Esophagus squamous epithelium (tissue), 5 donors: ENCODE measurements around the gene RBM4B. TPM values are rescaled to one million over a fixed set of nuclear protein-coding genes. Genes with fewer than 3 reads are reported as not detected.

Source experiments
- DNase-seq: peaks from one replicate; lab custom pipeline; 2025; lab: John Stamatoyannopoulos, UW
- H3K27ac ChIP-seq, 4 donors: fragments of 200-600 bp; sonication (generic); one replicate each; pipeline ENCODE4 v1.5.1; 2016 to 2019; ENCODE audit warnings: mild to moderate bottlenecking in 1 of 4
- H3K27me3 ChIP-seq, 4 donors: fragments of 200-600 bp; sonication (generic); 1 replicate in 3 of 4; 2 replicates in 1 of 4; pipeline versions ENCODE4 v1.5.1 to v1.6.0; 2017 to 2021; ENCODE audit warnings: antibody characterized with exemption in 1 of 4
- H3K36me3 ChIP-seq, 3 donors: fragments of 200-600 bp; sonication (generic); one replicate each; pipeline ENCODE4 v1.5.1; 2016 to 2019
- H3K4me1 ChIP-seq, 3 donors: fragments of 200-600 bp; sonication (generic); one replicate each; pipeline ENCODE4 v1.5.1; 2017 to 2019
- H3K4me3 ChIP-seq, 4 donors: fragments of 200-600 bp; sonication (generic); 1 replicate in 3 of 4; 2 replicates in 1 of 4; pipeline ENCODE4 v1.5.1; 2016 to 2019; ENCODE audit warnings: mild to moderate bottlenecking in 2 of 4, moderate library complexity in 1 of 4
- H3K9me3 ChIP-seq, 3 donors: fragments of 200-600 bp; sonication (generic); one replicate each; pipeline ENCODE4 v1.5.1; 2016 to 2019
- POLR2A ChIP-seq, 4 donors: fragments of 450-650 bp; IDR thresholded peaks; one replicate each; pipeline ENCODE4 v1.6.1; 2017; ENCODE audit warnings: antibody characterized with exemption in 4 of 4, mild to moderate bottlenecking in 4 of 4, moderate library complexity in 3 of 4
- WGBS, 2 donors: methylation state at CpG; one replicate each; pipeline ENCODE4 v1.1.5; 2018; 5-methylcytosine and 5-hydroxymethylcytosine counted together
- intact Hi-C: fragments of 100-400 bp; cut with DNase I; formaldehyde crosslinking; loops from one replicate; pipeline ENCODE4 v1.15.0; 2022
- total RNA-seq, 4 donors: library from RNA; depleted of rRNA; stranded (reverse); fragments of >200 nt; gene quantifications; one replicate each; pipeline ENCODE4 v1.1.0, GENCODE V29; 2016
- TF ChIP-seq, protein P1 (sequence below), 6 experiments: fragments of 450-650 bp in 4 of 6; fragments of 200-600 bp in 2 of 6; sonication (generic) in 2 of 6; IDR thresholded peaks; one replicate each; pipeline ENCODE4 v1.5.1; 2016 to 2019; ENCODE audit warnings: antibody characterized with exemption in 6 of 6, mild to moderate bottlenecking in 4 of 6, moderate library complexity in 4 of 6
- donor health status: DM: yes; HTN: yes; CAD: no.

RBM4B gene
- total RNA-seq, 4 donors from 2014 or later, result 8.4 to 16.4 (median 9.2) TPM

DNA sequence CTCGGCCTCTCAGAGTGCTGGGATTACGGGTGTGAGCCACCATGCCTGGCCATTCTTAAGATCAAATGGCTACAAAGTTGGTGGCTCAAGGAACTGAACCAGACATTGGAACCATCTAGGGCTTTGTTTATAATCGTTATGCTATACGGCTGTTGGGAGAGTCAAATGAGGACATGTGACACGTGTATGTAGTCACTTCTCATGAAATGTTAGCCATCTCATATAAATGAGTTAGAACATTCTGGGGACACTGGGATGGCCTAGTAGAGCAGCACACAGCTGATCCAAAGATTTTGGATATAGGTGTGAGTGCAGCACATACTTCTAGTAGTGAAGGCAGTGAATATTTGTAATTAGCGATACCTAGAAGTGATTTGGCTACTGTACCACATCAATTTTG is 45.8 kb downstream of the RBM4B start:
- TF ChIP-seq, protein P1, sequence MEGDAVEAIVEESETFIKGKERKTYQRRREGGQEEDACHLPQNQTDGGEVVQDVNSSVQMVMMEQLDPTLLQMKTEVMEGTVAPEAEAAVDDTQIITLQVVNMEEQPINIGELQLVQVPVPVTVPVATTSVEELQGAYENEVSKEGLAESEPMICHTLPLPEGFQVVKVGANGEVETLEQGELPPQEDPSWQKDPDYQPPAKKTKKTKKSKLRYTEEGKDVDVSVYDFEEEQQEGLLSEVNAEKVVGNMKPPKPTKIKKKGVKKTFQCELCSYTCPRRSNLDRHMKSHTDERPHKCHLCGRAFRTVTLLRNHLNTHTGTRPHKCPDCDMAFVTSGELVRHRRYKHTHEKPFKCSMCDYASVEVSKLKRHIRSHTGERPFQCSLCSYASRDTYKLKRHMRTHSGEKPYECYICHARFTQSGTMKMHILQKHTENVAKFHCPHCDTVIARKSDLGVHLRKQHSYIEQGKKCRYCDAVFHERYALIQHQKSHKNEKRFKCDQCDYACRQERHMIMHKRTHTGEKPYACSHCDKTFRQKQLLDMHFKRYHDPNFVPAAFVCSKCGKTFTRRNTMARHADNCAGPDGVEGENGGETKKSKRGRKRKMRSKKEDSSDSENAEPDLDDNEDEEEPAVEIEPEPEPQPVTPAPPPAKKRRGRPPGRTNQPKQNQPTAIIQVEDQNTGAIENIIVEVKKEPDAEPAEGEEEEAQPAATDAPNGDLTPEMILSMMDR (IDR thresholded peaks at IDR 0.05), result no peak
- TF ChIP-seq POLR2A (IDR thresholded peaks at IDR 0.05), result no peak
- WGBS, 2 donors, result 79 to 91% methylated on average over 4 to 6 of the region's 6 CpGs
- Histone ChIP-seq H3K36me3 (peaks cover 18 to 81% (median 23%) of the 10 kb centered on the region in 3 donors), H3K4me1 (peaks cover 3 to 20% (median 8%) of the 10 kb centered on the region in 3 donors), H3K9me3 (no peaks in the 10 kb centered on the region), H3K27ac (no peak overlapping the region), H3K27me3 (no peaks in the 10 kb centered on the region), H3K4me3 (no peak overlapping the region)
- intact Hi-C loops, result no loop called here
- DNase-seq, result no peak

DNA sequence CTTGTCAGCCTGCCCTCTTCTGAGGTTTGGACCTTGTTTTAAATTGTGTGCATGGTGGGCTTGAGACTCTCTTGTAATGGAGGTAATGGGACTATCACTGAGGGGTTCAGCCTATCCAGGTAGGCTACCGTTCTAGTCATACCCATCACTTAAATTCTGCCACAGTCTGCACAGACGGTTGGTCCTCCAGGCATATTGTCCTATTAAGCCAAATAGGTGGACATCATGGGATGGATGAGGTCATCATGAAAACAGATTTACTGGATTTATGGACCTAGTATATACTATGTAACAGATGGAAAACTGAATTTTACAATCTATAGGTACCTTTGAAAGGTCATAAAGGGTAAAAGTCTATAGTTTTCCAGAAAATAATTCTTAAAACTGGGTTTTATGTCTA is 48.3 kb downstream of the RBM4B start:
- H3K9me3 ChIP-seq, result no peaks in the 10 kb centered on the region
- no peak overlapping the region for H3K4me3 ChIP-seq
- peaks cover 38 to 96% (median 49%) of the 10 kb centered on the region in 3 donors for H3K36me3 ChIP-seq
- WGBS, 2 donors, result 72 to 92% methylated on average over 2 of the region's 2 CpGs
- DNase-seq, result no peak
- H3K27ac ChIP-seq, result no peak overlapping the region
- no peak for TF ChIP-seq POLR2A (IDR thresholded peaks at IDR 0.05)
- TF ChIP-seq, protein P1 (IDR thresholded peaks at IDR 0.05), result no peak
- H3K4me1 ChIP-seq, result peaks cover 0 to 31% (median 0%) of the 10 kb centered on the region in 3 donors
- no peaks in the 10 kb centered on the region for H3K27me3 ChIP-seq
- intact Hi-C loops, result no loop called here

DNA sequence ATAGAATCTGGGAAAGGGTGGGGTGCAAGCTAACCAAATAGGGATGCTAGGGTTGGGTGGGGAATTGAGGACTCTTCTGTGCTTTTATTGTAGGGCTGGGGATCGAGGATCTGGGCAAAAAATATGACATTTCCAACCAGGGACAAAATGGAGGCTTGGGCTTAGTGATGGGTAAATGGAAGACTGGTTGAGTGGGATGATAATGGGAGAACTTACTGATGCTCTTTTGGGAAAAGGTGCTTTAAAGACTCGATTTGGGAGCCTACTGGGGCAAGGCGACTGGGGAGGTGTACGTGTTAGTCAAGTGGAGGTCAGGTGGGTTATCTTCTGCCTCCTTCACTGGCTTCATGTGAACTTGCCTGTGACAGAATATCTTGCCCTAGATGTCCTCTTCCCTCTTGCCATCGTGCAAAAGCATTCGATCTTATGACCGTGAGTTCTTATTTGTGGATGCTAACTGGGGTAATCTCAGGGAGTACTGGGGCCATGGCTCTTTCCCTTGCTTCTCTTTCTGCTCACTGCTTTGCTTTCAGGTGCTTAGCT is 49.6 kb downstream of the RBM4B start:
- H3K27me3 ChIP-seq, result no peaks in the 10 kb centered on the region
- no peaks in the 10 kb centered on the region for H3K9me3 ChIP-seq
- no peak overlapping the region for H3K4me3 ChIP-seq
- H3K36me3 ChIP-seq, result peaks cover 39 to 98% (median 56%) of the 10 kb centered on the region in 3 donors
- intact Hi-C loops, result no loop called here
- TF ChIP-seq POLR2A (IDR thresholded peaks at IDR 0.05), result no peak
- TF ChIP-seq, protein P1 (IDR thresholded peaks at IDR 0.05), result no peak
- 92 to 96% methylated on average over 7 of the region's 7 CpGs for WGBS, 2 donors
- peaks cover 9 to 44% (median 12%) of the 10 kb centered on the region in 3 donors for H3K4me1 ChIP-seq
- no peak for DNase-seq
- H3K27ac ChIP-seq, result no peak overlapping the region

DNA sequence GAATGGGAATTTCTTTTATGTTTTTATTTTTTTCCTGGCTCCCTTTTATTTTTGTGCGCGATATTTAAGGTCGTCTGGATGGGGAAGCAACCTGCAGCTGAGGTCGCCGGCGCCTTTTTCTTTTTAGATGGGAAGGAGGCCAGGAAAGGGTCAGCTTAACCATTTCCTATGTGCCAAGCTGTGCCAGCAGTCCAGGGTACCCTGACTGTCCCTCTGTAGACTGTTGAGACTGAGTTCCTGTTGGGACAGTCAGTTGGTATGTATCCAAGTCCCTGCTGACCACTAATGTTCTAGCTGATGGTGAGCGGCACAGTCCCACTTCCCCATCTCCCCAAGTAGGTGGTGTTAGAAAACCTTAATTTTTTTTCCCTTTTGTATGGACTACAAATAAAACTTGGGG is 50.8 kb downstream of the RBM4B start:
- TF ChIP-seq, protein P1 (IDR thresholded peaks at IDR 0.05), result no peak
- TF ChIP-seq POLR2A (IDR thresholded peaks at IDR 0.05), result no peak
- DNase-seq, result no peak
- H3K36me3 ChIP-seq, result peaks cover 39 to 100% (median 56%) of the 10 kb centered on the region in 3 donors
- no peak overlapping the region for H3K27ac ChIP-seq
- intact Hi-C loops, result no loop called here
- H3K9me3 ChIP-seq, result no peaks in the 10 kb centered on the region
- WGBS, 2 donors, result 84 to 87% methylated on average over 5 to 7 of the region's 7 CpGs
- H3K4me1 ChIP-seq, result peaks cover 15 to 56% (median 24%) of the 10 kb centered on the region in 3 donors
- no peaks in the 10 kb centered on the region for H3K27me3 ChIP-seq
- H3K4me3 ChIP-seq, result no peak overlapping the region

DNA sequence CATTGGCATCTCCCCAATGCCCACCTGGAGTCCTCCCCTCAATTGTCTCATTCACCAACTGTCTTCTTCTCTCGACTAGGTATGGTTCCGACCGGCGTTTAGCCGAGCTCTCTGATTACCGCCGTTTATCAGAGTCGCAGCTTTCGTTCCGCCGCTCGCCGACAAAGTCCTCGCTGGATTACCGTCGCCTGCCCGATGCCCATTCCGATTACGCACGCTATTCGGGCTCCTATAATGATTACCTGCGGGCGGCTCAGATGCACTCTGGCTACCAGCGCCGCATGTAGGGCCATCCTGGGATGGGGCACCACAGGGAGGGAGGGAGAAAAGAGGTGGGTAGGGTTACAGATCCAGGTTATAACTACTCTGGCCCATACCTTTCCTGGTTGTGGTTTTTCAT is 51.3 kb downstream of the RBM4B start:
- DNase-seq, result no peak
- H3K4me3 ChIP-seq, result no peak overlapping the region
- H3K36me3 ChIP-seq, result peaks cover 39 to 100% (median 59%) of the 10 kb centered on the region in 3 donors
- TF ChIP-seq POLR2A (IDR thresholded peaks at IDR 0.05), result no peak
- TF ChIP-seq, protein P1 (IDR thresholded peaks at IDR 0.05), result no peak
- intact Hi-C loops, result no loop called here
- H3K9me3 ChIP-seq, result no peaks in the 10 kb centered on the region
- H3K27me3 ChIP-seq, result no peaks in the 10 kb centered on the region
- no peak overlapping the region for H3K27ac ChIP-seq
- WGBS, 2 donors, result 94 to 95% methylated on average over 23 to 25 of the region's 25 CpGs
- peaks cover 15 to 61% (median 30%) of the 10 kb centered on the region in 3 donors for H3K4me1 ChIP-seq
